Measurements from ENCODE around the gene POU5F1.

POU5F1 gene

GRCh38 chr6:31144296-31144969 is 26.0 kb downstream of the POU5F1 start:
- no peak for DNase-seq

DNA sequence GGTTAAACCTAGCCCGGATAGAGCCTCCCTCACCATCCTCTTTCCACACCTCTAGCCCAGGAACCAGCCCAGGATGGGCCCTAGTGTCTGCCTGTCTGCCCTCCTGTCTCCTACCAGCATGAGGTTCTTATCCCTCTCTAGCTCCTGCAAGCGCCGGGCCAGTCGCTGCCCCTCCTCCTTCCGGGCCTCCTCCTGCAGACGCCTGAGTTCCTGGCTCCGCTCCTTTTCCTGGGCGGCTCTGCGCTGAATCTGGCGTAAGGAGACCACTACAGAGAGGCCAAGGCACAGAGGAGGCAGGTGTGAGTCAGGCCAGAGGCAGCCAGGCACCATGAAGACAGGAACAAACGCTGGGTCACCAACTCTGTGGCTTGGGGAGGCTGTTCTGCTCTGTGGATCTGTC is 27.3 kb downstream of the POU5F1 start:
- no peak for DNase-seq

DNA sequence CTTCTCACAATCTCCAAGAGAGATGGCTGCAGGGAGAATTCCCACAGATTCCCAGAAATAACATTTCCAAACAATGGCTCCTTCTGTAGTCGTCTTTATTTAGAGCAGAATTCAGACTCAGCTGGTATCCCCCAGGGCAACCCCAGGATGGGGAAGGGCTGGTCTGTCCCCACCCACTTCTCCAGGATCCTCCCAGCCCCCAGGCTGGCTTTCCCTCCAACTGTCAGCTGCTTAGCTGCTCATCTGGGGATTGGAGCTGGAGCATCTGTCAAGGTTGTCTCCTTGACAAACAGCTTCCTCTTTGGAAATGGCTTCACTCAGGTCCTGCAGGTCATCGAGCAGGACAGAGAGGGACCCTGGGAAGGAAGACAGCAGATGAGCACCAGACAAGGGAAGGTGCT is 28.1 kb downstream of the POU5F1 start:
- DNase-seq: no peak

- DNase-seq: no peak
Observed at GRCh38 chr6:31140643-31141042, 29.8 kb downstream of the POU5F1 start.

DNA sequence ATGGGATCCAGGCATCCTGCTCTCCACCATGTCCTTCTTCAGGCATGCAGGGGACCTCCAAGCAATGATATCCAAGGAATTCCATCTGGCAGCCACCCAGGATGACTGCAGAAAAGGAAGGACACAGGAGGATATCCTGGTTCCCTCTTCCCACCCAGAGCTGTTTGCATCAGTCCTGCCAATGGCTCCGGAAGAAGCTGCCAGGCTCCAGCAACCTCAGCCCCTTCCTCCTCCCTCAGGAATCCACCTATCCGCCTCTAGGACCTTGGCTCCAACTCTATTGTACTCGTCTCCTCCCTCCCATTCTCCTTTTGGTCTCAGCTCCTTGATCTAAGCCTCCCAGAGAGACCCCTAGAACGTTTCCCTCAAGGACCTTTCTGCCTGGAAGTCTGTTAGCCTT is 30.9 kb downstream of the POU5F1 start:
- DNase-seq: no peak

GRCh38 chr6:31138982-31139381 is 31.5 kb downstream of the POU5F1 start, which contains the start of gene PSORS1C2:
TSS of gene PSORS1C2 (minus strand) at chr6:31139066. CDS start at chr6:31139026, 40 bp downstream.
- DNase-seq: no peak

- DNase-seq: no peak
Observed at GRCh38 chr6:31135710-31136109, 34.8 kb downstream of the POU5F1 start.

- no peak for DNase-seq
Observed at GRCh38 chr6:31132806-31133205, 37.7 kb downstream of the POU5F1 start.

- no peak for DNase-seq
Observed at GRCh38 chr6:31131595-31131994, 38.9 kb downstream of the POU5F1 start.

DNA sequence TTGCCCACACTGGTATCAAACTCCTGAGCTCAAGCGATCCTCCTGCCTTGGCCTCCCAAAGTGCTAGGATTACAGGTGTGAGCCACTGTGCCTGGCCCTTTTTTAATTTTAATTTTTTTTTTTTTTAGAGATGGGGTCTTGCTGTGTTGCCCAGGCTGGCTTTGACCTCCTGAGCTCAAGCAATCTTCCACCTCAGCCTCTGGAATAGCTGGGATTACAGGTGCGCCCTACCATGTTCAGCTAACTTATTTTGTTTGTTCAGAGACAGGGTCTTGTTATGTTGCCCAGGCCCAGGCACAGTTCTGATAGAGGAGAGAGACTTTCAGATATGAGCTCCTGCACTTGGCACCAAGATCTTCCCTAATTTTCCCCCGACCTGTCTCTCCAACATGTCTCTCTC is 39.7 kb downstream of the POU5F1 start:
- no peak for DNase-seq

- DNase-seq: no peak
Observed at GRCh38 chr6:31129130-31129529, 41.4 kb downstream of the POU5F1 start.

DNA sequence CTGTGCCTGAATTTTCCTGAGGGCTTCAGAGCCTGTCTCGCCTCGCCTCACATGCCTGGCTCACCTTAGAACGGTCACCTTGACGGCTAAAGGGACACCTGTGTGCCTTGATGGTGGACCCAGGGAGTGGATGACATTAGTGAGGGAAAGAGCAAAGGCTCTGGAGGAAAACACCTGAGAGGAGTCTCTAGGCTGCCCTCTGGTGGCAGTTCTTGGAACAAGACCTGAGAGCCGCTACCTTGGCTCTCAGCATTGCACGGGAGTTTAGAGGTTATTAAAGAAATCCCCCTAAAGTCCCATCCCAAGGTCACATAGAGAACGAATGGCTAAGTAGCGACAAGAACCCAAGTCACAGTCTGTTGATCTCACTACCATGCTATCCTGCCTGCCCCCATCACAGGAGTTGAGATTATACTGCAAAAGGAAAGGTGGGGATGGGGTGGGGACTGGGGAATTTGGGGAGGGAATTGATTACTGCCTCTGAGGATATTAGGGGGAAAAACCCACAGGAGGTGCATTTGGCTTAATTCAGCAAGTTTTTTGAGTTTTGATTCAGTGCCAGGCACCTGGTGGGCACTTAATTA is 42.3 kb downstream of the POU5F1 start:
- DNase-seq: peak in 24 of 51 donors; percentile 6 to 61 (median 28)

DNA sequence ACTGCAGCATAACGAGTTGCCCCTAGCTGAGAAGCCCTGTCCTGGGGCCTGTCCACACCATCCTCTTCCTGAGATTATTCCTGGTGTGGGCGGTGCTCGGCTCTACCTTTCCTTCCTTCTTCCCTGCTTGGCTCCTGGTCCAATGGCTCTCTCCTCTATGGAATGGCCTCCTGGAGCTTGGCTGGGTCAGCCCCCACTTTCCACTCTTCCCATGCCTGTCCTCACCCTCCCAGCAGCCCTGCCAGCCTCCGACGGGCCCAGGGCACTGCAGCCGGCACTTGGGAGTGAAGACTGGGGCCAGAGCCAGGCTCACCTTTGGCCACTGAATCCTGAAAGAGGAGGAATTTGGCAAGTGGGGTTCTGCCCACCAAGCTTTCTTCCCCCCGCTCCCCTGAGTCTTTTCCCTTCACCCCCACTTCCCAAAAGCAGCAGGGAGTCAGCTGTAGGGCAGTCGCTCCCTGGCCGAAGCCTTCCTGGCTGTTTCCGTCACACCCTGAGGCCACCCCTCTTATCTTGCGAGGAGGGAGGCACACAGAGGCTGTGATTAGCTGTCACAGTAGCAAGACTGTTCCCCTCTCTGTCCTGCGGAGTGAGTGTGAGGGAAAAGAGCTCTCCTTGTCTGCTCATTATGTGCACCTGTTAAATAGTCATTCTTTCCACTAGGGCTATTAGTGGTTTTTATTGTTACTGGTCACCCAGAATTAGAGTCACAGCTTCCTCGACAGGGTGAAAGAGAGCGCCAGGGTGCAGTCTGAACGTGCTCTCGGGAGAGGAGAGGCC is 43.9 kb downstream of the POU5F1 start:
- DNase-seq: no peak

DNA sequence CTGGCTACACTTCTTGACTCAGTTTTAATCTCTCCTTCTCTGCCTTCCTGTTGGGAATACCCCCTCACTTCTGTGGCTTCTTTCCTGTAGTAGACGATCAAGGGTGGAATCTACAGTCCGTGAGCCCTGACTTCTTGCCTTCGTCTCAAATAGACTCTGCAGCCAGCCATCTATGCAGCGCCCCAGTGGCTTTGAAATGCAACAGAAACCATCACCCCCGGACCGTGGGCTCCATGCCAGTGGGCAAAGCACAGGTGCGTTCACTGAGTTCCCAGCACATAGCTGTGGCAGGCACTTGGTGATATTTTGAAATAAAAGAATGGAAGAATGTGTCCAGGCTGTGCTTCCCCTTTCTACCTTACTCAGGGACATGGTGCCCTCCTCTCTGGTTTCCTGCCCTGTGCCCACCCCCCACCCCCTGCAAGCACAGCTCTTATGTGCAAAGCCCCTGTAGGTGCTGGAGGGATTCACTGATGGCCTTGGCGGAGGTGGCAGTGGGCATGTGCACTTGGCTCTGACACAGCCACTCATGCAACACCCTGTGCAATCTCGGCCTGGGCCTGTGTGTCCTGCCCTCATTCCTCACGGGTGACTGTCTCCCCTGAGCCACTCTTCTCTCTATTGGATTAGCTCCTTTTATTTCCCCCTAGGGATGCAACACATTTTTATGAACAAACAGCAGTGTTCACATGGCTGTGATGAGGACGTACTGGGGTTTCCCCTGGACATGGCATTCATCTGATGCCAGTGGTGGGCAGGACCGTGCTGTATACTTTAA is 44.7 kb downstream of the POU5F1 start:
- no peak for DNase-seq

DNA sequence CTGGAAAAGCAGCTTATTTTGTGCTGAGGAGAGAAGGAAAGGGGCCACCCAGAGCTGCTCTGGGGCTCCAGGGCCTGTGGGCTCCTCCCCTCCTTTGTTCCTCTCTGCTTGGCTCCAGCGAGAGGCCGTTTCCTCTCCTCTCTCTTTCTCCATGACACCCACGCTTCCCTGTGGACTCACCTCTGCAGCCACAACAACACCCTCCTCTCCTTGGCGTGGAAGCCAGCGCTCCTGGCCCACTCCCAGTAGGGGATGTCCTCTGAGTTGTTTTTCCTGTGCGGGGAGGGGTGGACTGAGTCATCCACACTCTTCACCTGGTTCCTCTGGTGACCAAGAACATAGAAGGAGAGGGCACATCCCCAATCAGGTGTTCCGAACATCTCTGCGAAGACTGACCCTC is 45.3 kb downstream of the POU5F1 start:
- no peak for DNase-seq

- peak in 35 of 51 donors; percentile 4 to 71 (median 37) for DNase-seq
Observed at GRCh38 chr6:31122791-31123706, 47.4 kb downstream of the POU5F1 start.

DNA sequence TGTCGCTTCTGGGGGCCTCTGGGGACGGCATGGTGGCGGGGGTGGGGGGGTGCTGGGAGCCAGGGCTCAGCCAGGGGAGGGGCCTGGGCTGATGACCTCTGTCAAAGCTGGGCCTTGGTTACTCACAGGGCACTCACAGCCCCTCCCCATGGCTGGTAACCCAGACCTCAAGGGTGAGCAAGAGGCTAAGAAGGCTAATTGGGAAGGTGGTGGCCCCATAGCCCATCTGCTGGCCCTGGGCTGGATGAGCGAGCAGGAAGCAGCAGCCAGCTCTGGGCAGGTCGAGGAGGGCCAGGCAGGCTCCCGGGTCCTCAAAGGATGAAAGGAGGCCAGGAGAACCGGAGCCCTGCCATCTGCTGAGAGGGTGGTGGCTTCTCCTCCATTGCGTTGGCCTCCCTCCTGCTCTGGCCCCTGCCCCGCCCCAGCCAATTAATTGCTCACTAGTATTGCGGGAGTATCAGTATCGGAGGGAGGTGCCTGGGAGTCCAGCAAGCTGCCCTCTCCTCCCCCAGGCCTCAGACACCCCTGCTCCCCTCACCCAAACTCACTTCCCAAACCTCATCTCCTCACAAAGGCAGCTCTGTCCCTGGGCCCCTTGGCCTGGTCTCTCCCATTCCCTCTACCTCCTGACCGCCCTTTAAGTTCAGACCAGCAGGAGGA is 49.2 kb downstream of the POU5F1 start:
- no peak for DNase-seq

GRCh38 chr6:31120151-31120915 is 50.1 kb downstream of the POU5F1 start, which contains the start of gene CDSN:
TSS of gene CDSN (minus strand) at chr6:31120446. CDS start at chr6:31120419, 27 bp downstream.
- no peak for DNase-seq

GRCh38 chr6:31118178-31118577 is 52.3 kb downstream of the POU5F1 start:
- no peak for DNase-seq
